HG02981 (cell line): ENCODE results near the gene TMEM72.

ENCODE experiments used
- ATAC-seq: cut with Tn5 transposase; IDR thresholded peaks from one replicate; pipeline ENCODE4 v1.9.1; 2021; ENCODE audit warnings: mild to moderate bottlenecking, moderate library complexity; ENCODE audit not compliant: unreplicated experiment

TMEM72 gene

DNA sequence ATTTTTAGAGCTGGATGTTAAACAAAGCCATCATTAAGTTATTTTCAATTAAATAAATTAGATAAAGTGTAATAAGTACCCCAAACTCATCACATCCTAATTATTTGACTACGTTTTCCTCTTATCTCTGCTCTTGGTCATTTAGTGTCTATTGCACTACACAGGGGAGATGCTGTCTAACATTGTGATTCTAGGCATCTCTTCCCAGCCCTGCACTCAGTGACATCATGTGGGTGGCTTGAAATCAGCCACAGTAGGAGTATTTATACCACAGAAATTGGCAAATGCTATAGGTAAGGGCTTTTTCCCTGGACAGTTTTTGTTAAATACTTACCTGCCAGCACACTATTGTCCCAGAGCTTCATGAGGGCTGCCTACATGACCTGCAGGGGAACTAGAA lies 21.3 kb upstream of the TMEM72 start:
- ATAC-seq, result no peak

DNA sequence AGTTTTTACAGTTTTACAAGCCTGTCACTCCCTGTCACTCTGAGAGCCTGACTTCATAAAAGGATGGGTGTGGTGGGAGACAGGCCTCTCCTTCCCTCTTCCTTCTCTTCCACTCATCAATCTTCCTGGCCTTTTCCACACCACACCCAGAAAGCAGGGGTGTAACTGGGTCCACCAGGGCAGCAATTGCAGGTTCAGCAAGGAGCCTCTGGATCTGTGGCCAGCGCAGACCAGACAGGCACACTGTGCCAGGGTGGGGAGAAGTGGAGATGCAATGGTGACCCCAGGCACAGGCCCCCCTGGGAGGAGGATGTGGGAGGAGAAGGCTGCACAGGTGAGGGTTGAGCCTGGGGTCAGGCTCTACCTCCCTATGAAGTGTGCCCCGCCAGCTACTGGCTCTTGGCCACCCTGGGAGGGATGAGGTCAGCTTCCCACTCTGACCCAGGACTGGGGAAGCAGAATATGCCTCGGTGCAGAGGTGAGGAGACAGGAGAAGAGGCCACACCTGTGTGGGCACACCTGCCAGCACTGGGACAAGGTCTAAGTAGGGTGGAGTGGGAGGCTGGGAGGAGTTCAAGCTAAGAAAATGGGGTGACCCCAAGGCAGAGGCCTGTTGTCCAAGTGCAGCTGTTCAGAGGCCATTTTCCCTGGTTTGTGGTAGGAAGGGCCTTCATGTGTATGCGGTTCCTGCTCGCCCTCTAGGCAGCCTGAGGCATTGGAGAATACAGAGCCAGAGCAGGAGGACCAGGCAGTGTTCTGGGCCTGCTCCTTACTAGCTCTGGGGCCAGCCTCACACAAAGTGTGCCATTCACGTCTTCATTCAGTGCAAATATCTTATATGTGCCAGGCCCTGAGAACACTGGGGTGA lies 20.2 kb upstream of the TMEM72 start:
- no peak for ATAC-seq

GRCh38 chr10:44891721-44892120 lies 19.4 kb upstream of the TMEM72 start:
- no peak for ATAC-seq

DNA sequence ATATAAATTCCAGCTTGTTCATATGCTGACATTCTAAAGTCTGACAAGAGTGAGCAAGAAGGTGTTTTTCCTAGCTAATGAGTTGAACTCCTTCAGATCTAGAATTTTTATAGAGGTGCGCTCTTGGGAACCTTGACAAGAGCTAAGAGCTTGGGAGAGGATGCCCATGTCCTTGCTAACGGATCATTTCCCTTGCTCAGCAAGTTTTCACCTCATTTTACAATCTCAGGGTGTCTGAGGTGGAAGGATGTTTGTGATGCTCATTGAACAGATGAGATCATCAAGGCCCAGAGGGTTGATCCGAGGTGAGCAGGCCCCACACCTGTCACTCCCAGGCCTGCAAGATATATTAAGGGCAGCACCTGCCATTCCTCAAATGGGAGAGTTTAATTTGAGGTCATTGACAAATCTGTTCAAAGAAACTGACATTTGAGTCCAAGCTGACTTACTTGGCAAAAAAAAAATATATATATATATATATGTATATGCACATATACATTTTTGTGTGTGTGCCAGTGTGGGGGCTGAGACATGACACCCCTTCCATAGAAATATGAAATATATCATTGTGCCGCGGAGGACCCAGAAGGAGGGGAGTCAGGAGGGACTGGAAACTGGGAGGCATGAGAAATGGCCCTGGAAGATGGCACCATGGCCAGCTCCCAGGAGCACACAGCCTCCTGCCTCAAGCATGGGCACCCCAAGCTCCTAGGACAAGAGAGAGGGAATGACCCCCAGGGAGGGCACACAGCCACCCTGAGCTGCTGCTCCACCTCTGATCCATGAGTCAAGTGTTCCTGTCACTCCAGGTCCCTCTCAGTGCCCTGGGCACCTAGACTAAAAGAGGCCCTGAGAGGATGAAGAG lies 17.3 kb upstream of the TMEM72 start:
- ATAC-seq, result no peak

- no peak for ATAC-seq
Observed at GRCh38 chr10:44894691-44895090, 16.4 kb upstream of the TMEM72 start.

DNA sequence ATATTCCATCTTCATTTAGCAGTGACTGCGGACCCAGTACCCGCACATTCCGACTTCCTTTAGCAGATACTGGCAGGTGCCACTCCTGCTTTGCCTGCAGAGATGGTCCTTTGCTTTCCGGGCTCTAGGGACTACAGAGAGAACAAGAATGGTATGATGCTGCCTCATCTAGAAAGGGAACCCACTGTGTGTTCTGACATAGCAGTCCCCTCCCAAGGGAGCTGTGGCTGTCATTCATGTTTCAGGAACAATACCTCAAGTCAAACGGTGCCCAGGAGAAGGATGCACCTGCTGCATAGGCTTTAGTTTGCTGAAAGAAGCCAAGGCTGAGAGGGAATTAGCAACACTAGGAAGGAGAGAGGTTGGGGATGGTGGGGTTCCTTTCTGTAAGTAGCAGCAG lies 15.9 kb upstream of the TMEM72 start:
- no peak for ATAC-seq

DNA sequence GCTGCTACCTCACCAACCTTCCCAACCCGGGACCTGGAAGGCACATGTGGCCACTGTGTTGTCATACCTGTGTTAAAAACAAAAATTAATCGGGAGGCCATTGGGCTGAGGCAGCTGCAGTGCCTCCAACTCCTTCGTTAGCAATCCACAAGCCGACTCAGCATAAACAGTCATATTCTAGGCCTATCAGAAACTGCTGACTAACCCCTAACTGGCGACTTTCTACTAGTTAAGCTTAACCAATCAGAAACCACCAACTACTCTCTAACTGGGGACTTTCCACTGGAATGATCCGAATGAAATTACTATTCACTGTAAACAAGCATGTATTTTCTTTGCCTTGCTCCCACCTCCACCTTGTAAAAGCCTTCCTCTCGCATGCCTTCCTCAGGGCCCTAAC lies 14.1 kb upstream of the TMEM72 start:
- ATAC-seq, result no peak

DNA sequence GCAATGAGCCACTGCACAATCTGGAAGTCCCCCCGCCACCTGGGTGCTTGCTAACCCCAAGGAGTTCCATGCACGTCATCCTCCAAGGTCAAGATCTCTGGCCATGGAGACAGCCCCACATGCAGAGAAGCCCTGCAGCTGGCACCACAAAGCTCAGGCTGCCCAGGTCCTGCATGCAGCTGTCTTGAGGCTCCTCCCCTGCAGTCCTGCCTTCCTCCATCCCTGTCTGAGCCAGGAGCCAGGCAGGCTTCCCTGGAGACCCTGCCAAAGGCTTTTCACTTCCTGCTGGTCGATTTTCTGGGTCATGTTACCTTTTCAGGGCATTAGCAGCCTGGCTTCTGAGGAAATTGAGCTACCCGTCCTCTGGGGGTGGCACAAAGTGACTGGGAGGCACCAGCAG lies 12.5 kb upstream of the TMEM72 start:
- no peak for ATAC-seq

DNA sequence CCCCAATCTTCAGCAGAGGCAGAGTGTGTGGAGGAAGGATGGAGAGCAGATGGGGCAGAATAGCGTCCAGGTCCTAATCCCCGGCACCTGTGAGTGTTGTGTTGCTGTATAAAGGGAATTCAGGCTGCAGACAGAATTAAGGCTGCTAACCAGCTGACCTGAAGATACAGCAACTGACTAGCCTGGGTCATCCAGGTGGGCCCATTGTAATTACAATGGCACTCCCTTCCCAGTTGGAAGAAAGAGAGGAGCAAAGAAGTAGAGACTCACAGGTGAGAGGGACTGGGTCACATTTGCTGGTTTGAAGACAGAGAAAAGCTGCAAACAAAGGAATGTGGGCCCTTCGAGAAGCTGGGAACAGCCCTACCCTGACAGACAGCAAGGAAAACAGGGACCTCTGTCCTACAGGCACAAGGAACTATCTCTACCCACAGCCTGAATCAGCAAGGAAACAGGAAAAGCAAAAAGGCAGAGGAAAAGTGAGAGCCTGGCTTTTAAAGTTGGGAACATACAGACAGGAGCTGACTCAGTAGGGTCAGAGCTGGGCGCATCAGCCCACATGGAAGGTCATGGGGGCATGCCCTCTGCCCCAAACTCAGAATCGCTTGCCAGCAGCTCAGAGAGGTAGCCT lies 11.6 kb upstream of the TMEM72 start:
- no peak for ATAC-seq

GRCh38 chr10:44902941-44903545 lies 8.1 kb upstream of the TMEM72 start:
- no peak for ATAC-seq

- ATAC-seq, result no peak
Observed at GRCh38 chr10:44906486-44906885, 4.7 kb upstream of the TMEM72 start.

GRCh38 chr10:44907556-44907955 lies 3.6 kb upstream of the TMEM72 start:
- ATAC-seq, result no peak

DNA sequence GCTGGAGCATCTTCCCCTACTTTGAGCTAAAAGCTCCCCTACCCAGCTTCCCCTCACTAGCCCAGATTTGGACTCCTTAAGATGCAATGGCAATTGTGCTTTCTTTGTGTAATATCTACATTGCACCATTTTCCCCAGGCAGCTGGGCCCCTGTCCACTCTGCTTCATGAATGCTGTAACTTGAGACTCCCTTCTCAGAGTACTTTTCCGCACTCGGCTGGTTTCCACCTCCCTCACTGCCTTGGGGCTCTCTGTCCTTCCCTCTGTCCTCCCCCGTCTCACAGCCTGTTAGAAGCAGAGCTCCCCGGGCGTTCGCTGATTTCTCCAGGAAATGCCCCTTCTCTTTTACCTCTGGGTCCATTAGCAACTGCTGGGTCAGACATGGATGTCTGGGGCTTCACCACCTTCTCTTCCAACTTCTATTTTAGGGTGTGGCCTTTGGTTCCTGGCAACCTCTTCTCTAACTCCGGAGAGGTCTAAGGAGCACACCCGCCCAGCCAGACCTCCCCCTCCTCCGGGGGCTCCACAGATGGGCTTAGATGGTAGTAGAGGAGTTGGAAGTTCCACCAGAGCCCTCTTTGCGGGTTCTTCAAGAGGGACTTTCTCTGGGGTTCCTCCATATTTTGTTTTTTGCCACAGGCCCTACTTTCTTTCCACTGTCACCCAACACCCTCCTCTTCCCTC lies 2.9 kb upstream of the TMEM72 start:
- no peak for ATAC-seq

GRCh38 chr10:44908936-44909630 lies 2.1 kb upstream of the TMEM72 start:
- no peak for ATAC-seq

GRCh38 chr10:44909910-44910309 lies 1.2 kb upstream of the TMEM72 start:
- ATAC-seq, result no peak

- ATAC-seq, result no peak
Observed at GRCh38 chr10:44910602-44911001, 535 bp upstream of the TMEM72 start.

DNA sequence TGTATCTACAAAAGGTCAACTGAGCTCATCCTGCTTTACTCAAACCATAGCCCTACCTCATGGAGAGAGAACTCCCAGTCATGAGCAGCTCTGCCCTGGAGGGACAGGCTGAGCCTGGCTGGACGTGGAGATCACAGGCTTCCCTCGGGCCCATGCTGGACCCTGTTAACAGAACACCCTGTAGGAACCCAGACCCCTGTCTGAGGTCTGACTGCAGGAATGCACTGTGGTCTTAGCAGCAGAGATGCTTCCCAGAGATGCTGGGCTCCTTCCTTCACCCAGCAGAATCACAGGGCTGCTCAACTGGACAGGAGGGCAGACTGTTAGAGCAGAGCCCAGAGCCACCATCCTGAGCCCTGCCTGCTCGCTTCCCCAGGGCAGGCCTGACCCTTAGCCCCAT lies 814 bp downstream of the TMEM72 start:
- no peak for ATAC-seq

DNA sequence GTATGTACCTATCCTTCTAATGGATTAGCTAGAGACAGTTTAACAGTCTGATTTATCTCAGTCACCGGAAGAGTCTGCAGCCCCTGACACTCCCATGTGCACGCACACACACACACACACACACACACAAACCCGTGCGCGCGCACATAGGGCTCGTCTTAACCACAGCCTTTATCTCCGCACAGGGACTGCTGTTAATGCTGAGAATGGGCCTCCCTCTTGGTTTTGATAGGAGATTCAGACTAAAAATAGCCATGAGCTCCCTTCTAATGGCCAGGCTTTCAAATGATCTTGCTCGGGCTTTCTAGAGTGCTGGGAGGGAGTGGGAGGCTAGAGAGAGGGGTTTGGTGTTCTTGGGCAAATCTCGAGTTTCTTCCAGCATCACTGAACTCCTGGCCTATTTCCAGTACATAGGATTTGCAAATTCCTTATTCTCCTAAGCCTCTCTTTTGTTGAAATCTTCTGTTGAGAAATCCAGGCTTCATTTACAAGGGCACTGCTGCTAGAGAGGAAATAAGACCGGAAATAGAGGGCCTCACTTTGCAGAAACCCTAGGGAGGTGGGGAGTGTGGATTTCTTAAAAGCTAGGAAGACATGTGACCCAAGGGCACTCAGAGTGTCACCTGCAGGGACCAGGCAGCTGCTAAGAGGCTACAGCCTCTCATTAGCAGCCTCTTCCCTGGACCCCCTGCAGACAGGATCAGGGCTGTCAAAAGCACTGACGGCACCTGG lies 2.4 kb downstream of the TMEM72 start:
- no peak for ATAC-seq

- no peak for ATAC-seq
Observed at GRCh38 chr10:44914891-44915290, 3.8 kb downstream of the TMEM72 start.
